HEK293 (cell line): Measurements from ENCODE around the gene HS6ST3.

Experiments used
- CTCF ChIA-PET: fragments of 350-600 bp; formaldehyde crosslinking; extraction: SDS; loops from one replicate; lab custom pipeline; 2021; ENCODE audit warnings: antibody characterized with exemption; lab: Yijun Ruan, JAX
- POLR2A ChIA-PET: fragments of 300-600 bp; formaldehyde crosslinking; extraction: SDS; loops from one replicate; lab custom pipeline; 2020; ENCODE audit warnings: antibody characterized with exemption, inconsistent platforms; lab: Yijun Ruan, JAX
- H3K27ac ChIP-seq: fragments of 200-500 bp; sonication (Bioruptor generic); 2 replicates; pipeline ENCODE4 v1.5.1; 2014; ENCODE audit warnings: low read depth, low read length, control low read depth, inconsistent platforms; ENCODE audit errors: extremely low read depth
- H3K36me3 ChIP-seq, 2 experiments: fragments of 200-500 bp in 1 of 2; sonication (Bioruptor generic) in 1 of 2; 1 replicate in 1 of 2; 2 replicates in 1 of 2; pipeline ENCODE4 v1.5.1; 2014 to 2017; ENCODE audit warnings: inconsistent platforms in 2 of 2, low read length in 2 of 2; ENCODE audit not compliant: control insufficient read depth in 2 of 2, insufficient read depth in 1 of 2
- H3K4me1 ChIP-seq: fragments of 200-500 bp; sonication (Bioruptor generic); 2 replicates; pipeline ENCODE4 v1.5.1; 2014; ENCODE audit warnings: mild to moderate bottlenecking, low read length, inconsistent platforms; ENCODE audit not compliant: control insufficient read depth, insufficient read depth
- H3K4me3 ChIP-seq: 2 replicates; pipeline ENCODE4 v1.5.1; 2011; ENCODE audit warnings: low read depth, mild to moderate bottlenecking, control low read depth, low read length, moderate library complexity
- H3K9me3 ChIP-seq: fragments of 200-500 bp; sonication (Bioruptor generic); 2 replicates; pipeline ENCODE4 v1.5.1; 2014; ENCODE audit warnings: low read depth, low read length, inconsistent platforms; ENCODE audit not compliant: control insufficient read depth, insufficient read depth
- BCL11B ChIP-seq: fragments of 450-650 bp; formaldehyde crosslinking; IDR thresholded peaks from 2 replicates; pipeline ENCODE4 v1.5.1; 2016; ENCODE audit warnings: low read depth, missing biosample characterization, missing genetic modification characterization
- CTCF ChIP-seq: fragments of 450-650 bp; formaldehyde crosslinking; IDR thresholded peaks from 2 replicates; pipeline ENCODE4 v1.5.1; 2016; ENCODE audit warnings: missing biosample characterization, missing genetic modification characterization
- ELK4 ChIP-seq: IDR thresholded peaks from 2 replicates; pipeline ENCODE4 v1.6.1; 2011; ENCODE audit warnings: mild to moderate bottlenecking, low read depth, low read length, borderline replicate concordance
- TSHZ1 ChIP-seq: fragments of 450-650 bp; formaldehyde crosslinking; IDR thresholded peaks from 2 replicates; pipeline ENCODE4 v1.5.1; 2016; ENCODE audit warnings: missing biosample characterization, missing genetic modification characterization, borderline replicate concordance
- YY2 ChIP-seq: fragments of 450-650 bp; formaldehyde crosslinking; IDR thresholded peaks from 2 replicates; pipeline ENCODE4 v1.5.1; 2016; ENCODE audit warnings: missing biosample characterization, missing genetic modification characterization
- ZBTB11 ChIP-seq: fragments of 450-650 bp; formaldehyde crosslinking; conservative IDR thresholded peaks from 2 replicates; pipeline ENCODE4 v1.5.1; 2016; ENCODE audit warnings: low read depth, missing biosample characterization, missing genetic modification characterization
- ZBTB26 ChIP-seq: fragments of 450-650 bp; formaldehyde crosslinking; optimal IDR thresholded peaks from 2 replicates; pipeline ENCODE3; 2016; ENCODE audit warnings: missing biosample characterization, mild to moderate bottlenecking, missing genetic modification characterization
- ZFP69B ChIP-seq: fragments of 450-650 bp; formaldehyde crosslinking; IDR thresholded peaks from 2 replicates; pipeline ENCODE4 v1.5.1; 2016; ENCODE audit warnings: missing biosample characterization, missing genetic modification characterization
- ZNF114 ChIP-seq: fragments of 450-650 bp; formaldehyde crosslinking; IDR thresholded peaks from 2 replicates; pipeline ENCODE4 v1.5.0; 2017; ENCODE audit warnings: missing biosample characterization, missing genetic modification characterization
- ZNF132 ChIP-seq: fragments of 450-650 bp; formaldehyde crosslinking; IDR thresholded peaks from 2 replicates; pipeline ENCODE4 v1.5.1; 2017; ENCODE audit warnings: missing biosample characterization, missing genetic modification characterization, borderline replicate concordance
- ZNF416 ChIP-seq: fragments of 450-650 bp; formaldehyde crosslinking; IDR thresholded peaks from 2 replicates; pipeline ENCODE4 v1.5.1; 2016; ENCODE audit warnings: missing biosample characterization, missing genetic modification characterization
- ZNF843 ChIP-seq: fragments of 450-650 bp; formaldehyde crosslinking; IDR thresholded peaks from 2 replicates; pipeline ENCODE4 v1.5.1; 2016; ENCODE audit warnings: missing biosample characterization, missing genetic modification characterization
- ZSCAN18 ChIP-seq: fragments of 450-650 bp; formaldehyde crosslinking; IDR thresholded peaks from 2 replicates; pipeline ENCODE4 v1.5.1; 2016; ENCODE audit warnings: missing biosample characterization, missing genetic modification characterization

Gene HS6ST3

GRCh38 chr13:96527497-96527896, 437.6 kb downstream of the HS6ST3 start (continued):
- no peak for TF ChIP-seq ZBTB26 (tag by site-specific recombination)
- no peak for TF ChIP-seq ZNF132 (tag by site-specific recombination)
- no peak for TF ChIP-seq CTCF
- TF ChIP-seq, all 188 proteins: peak for 0

GRCh38 chr13:96532804-96533203, 442.9 kb downstream of the HS6ST3 start:
- ChIA-PET POLR2A (no interaction called here), CTCF (interaction anchor here (0.7 kb wide), 1 partner anchor 511 kb away, joined by 3 read pairs; no protein-coding TSS in a partner anchor)
- Histone ChIP-seq H3K36me3 (no peaks in the 10 kb centered on the region), H3K9me3 (no peaks in the 10 kb centered on the region), H3K4me1 (no peaks in the 10 kb centered on the region), H3K27ac (no peak overlapping the region), H3K4me3 (no peak overlapping the region)
- no peak for TF ChIP-seq BCL11B (tag by site-specific recombination)
- TF ChIP-seq ZNF114 = no peak
- no peak for TF ChIP-seq ZBTB11 (tag by site-specific recombination)

- TF ChIP-seq BCL11B (tag by site-specific recombination) (no peak), ZFP69B (no peak), ZNF416 (tag by site-specific recombination) (no peak), YY2 (tag by site-specific recombination) (no peak), TSHZ1 (no peak), ZSCAN18 (tag by site-specific recombination) (no peak), ZNF843 (tag by site-specific recombination) (no peak), ELK4 (no peak)
- POLR2A ChIA-PET = interaction anchor here (0.6 kb wide), 1 partner anchor 72 kb away, joined by 3 read pairs; no protein-coding TSS in a partner anchor
- CTCF ChIA-PET = interaction anchor here (0.5 to 0.7 kb wide), 2 partner anchors 511 to 522 kb away, joined by 3 read pairs; no protein-coding TSS in a partner anchor
These were observed 443.5 kb downstream of the HS6ST3 start for GRCh38 chr13:96533408-96533807.

More at GRCh38 chr13:96533408-96533807, 443.5 kb downstream of the HS6ST3 start:
- no peak overlapping the region for H3K27ac ChIP-seq
- H3K4me1 ChIP-seq = no peaks in the 10 kb centered on the region
- no peaks in the 10 kb centered on the region for H3K36me3 ChIP-seq
- no peaks in the 10 kb centered on the region for H3K9me3 ChIP-seq
- no peak overlapping the region for H3K4me3 ChIP-seq
